HG03575 (cell line): ENCODE measurements around the gene PELI2.

ENCODE experiments used
- ATAC-seq: cut with Tn5 transposase; IDR thresholded peaks from one replicate; pipeline ENCODE4 v1.9.1; 2021; ENCODE audit not compliant: unreplicated experiment, insufficient number of reproducible peaks, low FRiP score; ENCODE audit errors: extremely low read depth

Gene PELI2

GRCh38 chr14:56136571-56137452 is 18.6 kb downstream of the PELI2 start:
- no peak for ATAC-seq

GRCh38 chr14:56137453-56137807 is 19.2 kb downstream of the PELI2 start:
- ATAC-seq, result no peak

- ATAC-seq, result no peak
Measured at GRCh38 chr14:56137849-56138248, 19.6 kb downstream of the PELI2 start.

- ATAC-seq, result no peak
Measured at GRCh38 chr14:56138928-56139327, 20.7 kb downstream of the PELI2 start.

- no peak for ATAC-seq
Measured at GRCh38 chr14:56142314-56142713, 24.1 kb downstream of the PELI2 start.

GRCh38 chr14:56143025-56143424 is 24.8 kb downstream of the PELI2 start:
- no peak for ATAC-seq

- ATAC-seq, result no peak
Measured at GRCh38 chr14:56144176-56144575, 26.0 kb downstream of the PELI2 start.

GRCh38 chr14:56145181-56145769 is 27.1 kb downstream of the PELI2 start:
- no peak for ATAC-seq

GRCh38 chr14:56145965-56146364 is 27.8 kb downstream of the PELI2 start:
- ATAC-seq, result no peak

GRCh38 chr14:56147449-56147848 is 29.2 kb downstream of the PELI2 start:
- no peak for ATAC-seq

- no peak for ATAC-seq
Measured at GRCh38 chr14:56147986-56148901, 30.0 kb downstream of the PELI2 start.

GRCh38 chr14:56149151-56149550 is 30.9 kb downstream of the PELI2 start:
- ATAC-seq, result no peak

- no peak for ATAC-seq
Measured at GRCh38 chr14:56149995-56150394, 31.8 kb downstream of the PELI2 start.

GRCh38 chr14:56150645-56151345 is 32.6 kb downstream of the PELI2 start:
- ATAC-seq, result no peak

- no peak for ATAC-seq
Measured at GRCh38 chr14:56152221-56152620, 34.0 kb downstream of the PELI2 start.

- ATAC-seq, result no peak
Measured at GRCh38 chr14:56153267-56153666, 35.1 kb downstream of the PELI2 start.

- no peak for ATAC-seq
Measured at GRCh38 chr14:56154321-56154720, 36.1 kb downstream of the PELI2 start.

- ATAC-seq, result no peak
Measured at GRCh38 chr14:56156096-56156495, 37.9 kb downstream of the PELI2 start.

GRCh38 chr14:56159066-56159465 is 40.9 kb downstream of the PELI2 start:
- no peak for ATAC-seq
